DND-41 (cell line): Measurements from ENCODE around the gene HECTD1.

Experiments
- ATAC-seq: fragments of 200-7000 bp; cut with Tn5 transposase; 3 replicates; pipeline ENCODE4 v1.9.1; 2021; ENCODE audit warnings: low read depth; ENCODE audit not compliant: insufficient read depth
- DNase-seq: peaks from one replicate; pipeline ENCODE4 v3.0.0-alpha.2; 2020
- H2AFZ ChIP-seq: 2 replicates; pipeline ENCODE4 v1.6.0; 2012; ENCODE audit warnings: low read depth, low read length
- H3K27ac ChIP-seq: 2 replicates; pipeline ENCODE4 v1.5.1; 2012; ENCODE audit warnings: low read length, inconsistent platforms
- H3K27me3 ChIP-seq: fragments of 200-600 bp; sonication (generic); 2 replicates; pipeline ENCODE4 v1.6.0; 2012; ENCODE audit warnings: low read length, mild to moderate bottlenecking, inconsistent platforms; ENCODE audit not compliant: insufficient read depth, poor library complexity
- H3K36me3 ChIP-seq: 2 replicates; pipeline ENCODE4 v1.5.1; 2012; ENCODE audit warnings: low read length, inconsistent platforms; ENCODE audit not compliant: insufficient read depth
- H3K4me1 ChIP-seq: 2 replicates; pipeline ENCODE4 v1.5.1; 2012; ENCODE audit warnings: mild to moderate bottlenecking, low read length; ENCODE audit not compliant: insufficient read depth
- H3K4me2 ChIP-seq: 2 replicates; pipeline ENCODE4 v1.6.0; 2012; ENCODE audit warnings: mild to moderate bottlenecking, moderate library complexity, low read length, inconsistent platforms; ENCODE audit not compliant: insufficient read depth
- H3K4me3 ChIP-seq, 2 experiments: fragments of 200-600 bp in 1 of 2; shearing (Covaris generic) in 1 of 2; 2 replicates each; pipeline ENCODE4 v1.5.1; 2012 to 2016; ENCODE audit warnings: inconsistent platforms in 2 of 2, low read length in 2 of 2, mild to moderate bottlenecking in 2 of 2, low read depth in 1 of 2, moderate library complexity in 1 of 2
- H3K79me2 ChIP-seq: 2 replicates; pipeline ENCODE4 v1.6.0; 2012; ENCODE audit warnings: low read length, inconsistent platforms; ENCODE audit not compliant: insufficient read depth
- H3K9ac ChIP-seq: 2 replicates; pipeline ENCODE4 v1.6.0; 2012; ENCODE audit warnings: low read depth, mild to moderate bottlenecking, inconsistent platforms, low read length, moderate library complexity
- H3K9me3 ChIP-seq: 2 replicates; pipeline ENCODE4 v1.5.1; 2012; ENCODE audit warnings: low read length, moderate library complexity, mild to moderate bottlenecking, inconsistent platforms; ENCODE audit not compliant: insufficient read depth, severe bottlenecking
- H4K20me1 ChIP-seq: 2 replicates; pipeline ENCODE4 v1.6.0; 2012; ENCODE audit warnings: low read length; ENCODE audit not compliant: insufficient read depth
- EZH2 ChIP-seq: IDR thresholded peaks from 3 replicates; pipeline ENCODE4 v1.6.1; 2012; ENCODE audit warnings: borderline replicate concordance, low read depth, mild to moderate bottlenecking, moderate library complexity, low read length, inconsistent platforms; ENCODE audit not compliant: severe bottlenecking
- TF ChIP-seq, protein P1 (sequence below): IDR thresholded peaks from 2 replicates; pipeline ENCODE4 v1.5.1; 2012; ENCODE audit warnings: borderline replicate concordance, low read length, moderate library complexity, mild to moderate bottlenecking; ENCODE audit not compliant: poor library complexity, severe bottlenecking; ENCODE audit errors: extremely low read depth

HECTD1 gene

DNA sequence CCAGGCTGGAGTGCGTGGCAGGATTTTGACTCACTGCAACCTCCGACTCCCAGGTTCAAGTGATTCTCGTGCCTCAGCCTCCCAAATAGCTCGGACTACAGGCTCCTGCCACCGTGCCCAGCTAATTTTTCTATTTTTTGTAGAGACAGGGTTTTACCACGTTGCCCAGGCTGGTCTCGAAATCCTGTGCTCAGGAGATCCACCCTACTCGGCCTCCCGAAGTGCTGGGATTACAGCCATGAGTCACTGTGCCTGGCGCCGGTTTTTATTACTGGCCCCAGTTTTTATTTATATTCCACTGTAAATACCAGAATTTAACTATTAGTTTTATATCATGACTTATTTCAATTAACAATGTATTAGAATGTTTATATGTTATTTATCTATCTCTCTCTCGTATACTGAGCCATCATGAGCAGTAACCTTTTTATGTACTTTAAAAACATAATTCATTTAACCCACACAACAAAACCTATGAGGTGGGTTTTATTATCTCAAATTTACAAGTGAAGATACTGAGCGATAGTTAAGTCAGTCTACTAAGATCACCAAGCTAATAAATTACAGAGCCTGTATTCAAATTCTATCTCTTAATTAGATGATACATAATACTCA, 47.8 kb downstream of the HECTD1 start:
- Histone ChIP-seq H3K36me3 (peaks cover 83% of the 10 kb centered on the region), H3K27ac (no peak overlapping the region), H3K4me1 (no peaks in the 10 kb centered on the region)

DNA sequence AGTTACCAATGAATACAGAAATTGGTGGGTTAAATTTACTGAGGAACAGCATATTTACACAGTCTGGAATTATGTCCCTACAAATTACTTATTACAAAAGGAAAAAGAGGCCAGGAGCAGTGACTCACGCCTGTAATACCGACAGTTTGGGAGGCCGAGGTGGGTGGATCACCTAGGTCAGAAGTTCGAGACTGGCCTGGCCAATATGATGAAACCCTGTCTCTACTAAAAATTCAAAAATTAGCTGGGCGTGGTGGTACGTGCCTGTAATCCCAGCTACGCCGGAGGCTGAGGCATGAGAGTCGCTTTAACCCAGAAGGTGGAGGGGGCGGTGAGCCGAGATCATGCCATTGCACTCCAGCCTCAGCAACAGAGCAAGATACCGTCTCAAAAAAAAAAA, 52.6 kb downstream of the HECTD1 start:
- no peaks in the 10 kb centered on the region for H3K9me3 ChIP-seq
- no peaks in the 10 kb centered on the region for H3K4me1 ChIP-seq
- H3K4me2 ChIP-seq, result no peak overlapping the region
- ATAC-seq, result no peak
- H4K20me1 ChIP-seq, result no peaks in the 10 kb centered on the region; the same call in 1 of the 2 replicates
- DNase-seq, result no peak
- H3K27me3 ChIP-seq, result no peaks in the 10 kb centered on the region
- H2AFZ ChIP-seq, result no peak overlapping the region
- H3K79me2 ChIP-seq, result 0 out of 2 replicates have a peak, but pooled peaks cover 2% of the 10 kb centered on the region
- peaks cover 74% of the 10 kb centered on the region for H3K36me3 ChIP-seq
- H3K9ac ChIP-seq, result no peak overlapping the region
- TF ChIP-seq EZH2, result no peak
- TF ChIP-seq, protein P1, sequence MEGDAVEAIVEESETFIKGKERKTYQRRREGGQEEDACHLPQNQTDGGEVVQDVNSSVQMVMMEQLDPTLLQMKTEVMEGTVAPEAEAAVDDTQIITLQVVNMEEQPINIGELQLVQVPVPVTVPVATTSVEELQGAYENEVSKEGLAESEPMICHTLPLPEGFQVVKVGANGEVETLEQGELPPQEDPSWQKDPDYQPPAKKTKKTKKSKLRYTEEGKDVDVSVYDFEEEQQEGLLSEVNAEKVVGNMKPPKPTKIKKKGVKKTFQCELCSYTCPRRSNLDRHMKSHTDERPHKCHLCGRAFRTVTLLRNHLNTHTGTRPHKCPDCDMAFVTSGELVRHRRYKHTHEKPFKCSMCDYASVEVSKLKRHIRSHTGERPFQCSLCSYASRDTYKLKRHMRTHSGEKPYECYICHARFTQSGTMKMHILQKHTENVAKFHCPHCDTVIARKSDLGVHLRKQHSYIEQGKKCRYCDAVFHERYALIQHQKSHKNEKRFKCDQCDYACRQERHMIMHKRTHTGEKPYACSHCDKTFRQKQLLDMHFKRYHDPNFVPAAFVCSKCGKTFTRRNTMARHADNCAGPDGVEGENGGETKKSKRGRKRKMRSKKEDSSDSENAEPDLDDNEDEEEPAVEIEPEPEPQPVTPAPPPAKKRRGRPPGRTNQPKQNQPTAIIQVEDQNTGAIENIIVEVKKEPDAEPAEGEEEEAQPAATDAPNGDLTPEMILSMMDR, result no peak
- no peak overlapping the region for H3K4me3 ChIP-seq
- H3K27ac ChIP-seq, result no peak overlapping the region

More for the DNA sequence above, 47.8 kb downstream of the HECTD1 start:
- no peak for TF ChIP-seq EZH2
- TF ChIP-seq, protein P1, result no peak
- no peak for ATAC-seq
- Histone ChIP-seq H3K9ac (no peak overlapping the region), H3K4me2 (no peak overlapping the region), H2AFZ (no peak overlapping the region), H3K4me3 (no peak overlapping the region), H3K9me3 (no peaks in the 10 kb centered on the region), H3K79me2 (0 out of 2 replicates have a peak, but pooled peaks cover 2% of the 10 kb centered on the region), H3K27me3 (no peaks in the 10 kb centered on the region), H4K20me1 (no peaks in the 10 kb centered on the region)
- no peak for DNase-seq

DNA sequence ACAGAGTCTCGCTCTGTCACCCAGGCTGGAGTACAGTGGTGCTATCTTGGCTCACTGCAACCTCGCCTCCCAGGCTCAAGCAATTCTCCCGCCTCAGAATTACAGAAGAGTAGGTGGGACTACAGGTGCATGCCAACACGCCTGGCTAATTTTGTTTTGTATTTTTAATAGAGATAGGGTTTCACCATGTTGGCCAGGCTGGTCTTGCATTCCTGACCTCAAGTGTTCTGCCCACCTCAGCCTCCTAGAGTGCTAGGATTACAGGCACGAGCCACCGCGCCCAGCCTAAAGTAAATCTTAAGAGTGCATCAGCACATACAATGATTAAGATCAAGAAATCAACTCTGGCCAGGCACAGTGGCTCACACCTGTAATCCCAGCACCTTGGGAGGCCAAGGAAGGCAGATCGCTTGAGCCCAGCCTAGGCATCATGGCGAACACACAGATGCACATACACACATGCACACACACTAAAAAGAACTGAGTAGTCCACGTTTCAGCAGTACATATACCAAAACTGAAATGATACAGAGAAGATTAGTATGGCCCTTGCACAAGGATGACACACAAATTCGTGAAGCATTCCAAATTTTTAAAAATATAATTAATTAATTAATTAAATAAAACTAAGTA, 65.0 kb downstream of the HECTD1 start:
- H4K20me1 ChIP-seq, result no peaks in the 10 kb centered on the region
- no peaks in the 10 kb centered on the region for H3K9me3 ChIP-seq
- H3K79me2 ChIP-seq, result no peaks in the 10 kb centered on the region
- no peak overlapping the region for H3K9ac ChIP-seq
- H2AFZ ChIP-seq, result no peak overlapping the region
- no peaks in the 10 kb centered on the region for H3K4me1 ChIP-seq
- DNase-seq (no peak), ATAC-seq (no peak)
- no peak overlapping the region for H3K27ac ChIP-seq
- peaks cover 86% of the 10 kb centered on the region for H3K36me3 ChIP-seq
- no peak overlapping the region for H3K4me3 ChIP-seq
- TF ChIP-seq, protein P1, result no peak
- TF ChIP-seq EZH2, result no peak
- no peak overlapping the region for H3K4me2 ChIP-seq
- no peaks in the 10 kb centered on the region for H3K27me3 ChIP-seq
